Measurements from ENCODE around the gene GABRB1.

DNA sequence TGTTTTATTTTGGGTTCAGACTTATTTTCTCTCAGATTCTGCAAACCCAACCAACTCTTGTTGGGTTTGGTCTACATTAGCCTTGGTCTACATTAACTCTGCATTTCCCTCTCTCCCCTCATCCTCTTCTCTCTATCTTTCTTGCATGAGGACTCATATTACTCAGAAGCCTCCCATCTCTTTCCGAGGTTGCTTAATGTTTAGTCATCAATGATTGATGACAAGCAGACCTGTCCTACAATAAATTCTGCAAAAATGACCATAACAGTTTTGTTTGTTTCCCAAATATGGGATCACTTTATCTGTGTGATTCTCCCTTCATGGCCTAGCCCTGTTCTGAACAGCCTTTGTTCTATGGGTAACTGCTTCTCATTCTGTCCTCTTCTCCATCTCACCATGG lies 75.2 kb downstream of the GABRB1 start:
- TF ChIP-seq, protein P1, sequence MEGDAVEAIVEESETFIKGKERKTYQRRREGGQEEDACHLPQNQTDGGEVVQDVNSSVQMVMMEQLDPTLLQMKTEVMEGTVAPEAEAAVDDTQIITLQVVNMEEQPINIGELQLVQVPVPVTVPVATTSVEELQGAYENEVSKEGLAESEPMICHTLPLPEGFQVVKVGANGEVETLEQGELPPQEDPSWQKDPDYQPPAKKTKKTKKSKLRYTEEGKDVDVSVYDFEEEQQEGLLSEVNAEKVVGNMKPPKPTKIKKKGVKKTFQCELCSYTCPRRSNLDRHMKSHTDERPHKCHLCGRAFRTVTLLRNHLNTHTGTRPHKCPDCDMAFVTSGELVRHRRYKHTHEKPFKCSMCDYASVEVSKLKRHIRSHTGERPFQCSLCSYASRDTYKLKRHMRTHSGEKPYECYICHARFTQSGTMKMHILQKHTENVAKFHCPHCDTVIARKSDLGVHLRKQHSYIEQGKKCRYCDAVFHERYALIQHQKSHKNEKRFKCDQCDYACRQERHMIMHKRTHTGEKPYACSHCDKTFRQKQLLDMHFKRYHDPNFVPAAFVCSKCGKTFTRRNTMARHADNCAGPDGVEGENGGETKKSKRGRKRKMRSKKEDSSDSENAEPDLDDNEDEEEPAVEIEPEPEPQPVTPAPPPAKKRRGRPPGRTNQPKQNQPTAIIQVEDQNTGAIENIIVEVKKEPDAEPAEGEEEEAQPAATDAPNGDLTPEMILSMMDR (IDR thresholded peaks at IDR 0.05): no peak
- TF ChIP-seq POLR2A (IDR thresholded peaks at IDR 0.05): no peak
- TF ChIP-seq POLR2AphosphoS5 (IDR thresholded peaks at IDR 0.05): no peak
